Measurements from ENCODE around the gene TACR1.

DNA sequence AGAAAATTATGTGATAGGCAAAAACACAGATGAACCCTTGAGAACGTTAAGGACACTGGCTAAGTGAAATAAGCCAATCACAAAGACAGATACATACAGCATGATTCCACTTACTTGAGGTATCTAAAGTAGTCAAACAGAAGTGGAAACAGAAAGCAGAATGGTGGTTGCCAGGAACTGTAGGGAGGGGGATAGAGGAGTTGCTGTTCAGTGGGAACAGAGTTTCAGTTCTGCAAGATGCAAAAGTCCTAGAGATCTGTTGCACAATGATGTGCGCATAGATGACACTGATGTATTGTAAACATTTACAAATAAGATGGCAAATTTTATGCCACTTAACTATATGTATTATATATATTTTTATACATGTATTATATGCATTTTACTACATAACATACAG is 181.2 kb downstream of the TACR1 start:
- TF ChIP-seq CTCF (conservative IDR thresholded peaks at IDR 0.05; ENCODE audit: low read depth in 2 of 2): no peak
- no peak for TF ChIP-seq POLR2AphosphoS5 (IDR thresholded peaks at IDR 0.05; ENCODE audit: low read depth)
- TF ChIP-seq EZH2 (IDR thresholded peaks at IDR 0.05; ENCODE audit: low read depth, unreplicated experiment): no peak
- no peak for TF ChIP-seq EZH2phosphoT487 (IDR thresholded peaks at IDR 0.05; ENCODE audit: unreplicated experiment)
- TF ChIP-seq, protein P1, sequence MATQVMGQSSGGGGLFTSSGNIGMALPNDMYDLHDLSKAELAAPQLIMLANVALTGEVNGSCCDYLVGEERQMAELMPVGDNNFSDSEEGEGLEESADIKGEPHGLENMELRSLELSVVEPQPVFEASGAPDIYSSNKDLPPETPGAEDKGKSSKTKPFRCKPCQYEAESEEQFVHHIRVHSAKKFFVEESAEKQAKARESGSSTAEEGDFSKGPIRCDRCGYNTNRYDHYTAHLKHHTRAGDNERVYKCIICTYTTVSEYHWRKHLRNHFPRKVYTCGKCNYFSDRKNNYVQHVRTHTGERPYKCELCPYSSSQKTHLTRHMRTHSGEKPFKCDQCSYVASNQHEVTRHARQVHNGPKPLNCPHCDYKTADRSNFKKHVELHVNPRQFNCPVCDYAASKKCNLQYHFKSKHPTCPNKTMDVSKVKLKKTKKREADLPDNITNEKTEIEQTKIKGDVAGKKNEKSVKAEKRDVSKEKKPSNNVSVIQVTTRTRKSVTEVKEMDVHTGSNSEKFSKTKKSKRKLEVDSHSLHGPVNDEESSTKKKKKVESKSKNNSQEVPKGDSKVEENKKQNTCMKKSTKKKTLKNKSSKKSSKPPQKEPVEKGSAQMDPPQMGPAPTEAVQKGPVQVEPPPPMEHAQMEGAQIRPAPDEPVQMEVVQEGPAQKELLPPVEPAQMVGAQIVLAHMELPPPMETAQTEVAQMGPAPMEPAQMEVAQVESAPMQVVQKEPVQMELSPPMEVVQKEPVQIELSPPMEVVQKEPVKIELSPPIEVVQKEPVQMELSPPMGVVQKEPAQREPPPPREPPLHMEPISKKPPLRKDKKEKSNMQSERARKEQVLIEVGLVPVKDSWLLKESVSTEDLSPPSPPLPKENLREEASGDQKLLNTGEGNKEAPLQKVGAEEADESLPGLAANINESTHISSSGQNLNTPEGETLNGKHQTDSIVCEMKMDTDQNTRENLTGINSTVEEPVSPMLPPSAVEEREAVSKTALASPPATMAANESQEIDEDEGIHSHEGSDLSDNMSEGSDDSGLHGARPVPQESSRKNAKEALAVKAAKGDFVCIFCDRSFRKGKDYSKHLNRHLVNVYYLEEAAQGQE (IDR thresholded peaks at IDR 0.05; ENCODE audit: unreplicated experiment): no peak
- TF ChIP-seq CREB1 (CRISPR knock-in tag; IDR thresholded peaks at IDR 0.05; ENCODE audit: low read depth): no peak
- no peak for TF ChIP-seq JUNB (IDR thresholded peaks at IDR 0.05; ENCODE audit: unreplicated experiment)
- no peak for TF ChIP-seq NANOG (IDR thresholded peaks at IDR 0.05; ENCODE audit: borderline replicate concordance)
- no peak for TF ChIP-seq STAT1 (IDR thresholded peaks at IDR 0.05; ENCODE audit: unreplicated experiment)
- TF ChIP-seq, protein P2, sequence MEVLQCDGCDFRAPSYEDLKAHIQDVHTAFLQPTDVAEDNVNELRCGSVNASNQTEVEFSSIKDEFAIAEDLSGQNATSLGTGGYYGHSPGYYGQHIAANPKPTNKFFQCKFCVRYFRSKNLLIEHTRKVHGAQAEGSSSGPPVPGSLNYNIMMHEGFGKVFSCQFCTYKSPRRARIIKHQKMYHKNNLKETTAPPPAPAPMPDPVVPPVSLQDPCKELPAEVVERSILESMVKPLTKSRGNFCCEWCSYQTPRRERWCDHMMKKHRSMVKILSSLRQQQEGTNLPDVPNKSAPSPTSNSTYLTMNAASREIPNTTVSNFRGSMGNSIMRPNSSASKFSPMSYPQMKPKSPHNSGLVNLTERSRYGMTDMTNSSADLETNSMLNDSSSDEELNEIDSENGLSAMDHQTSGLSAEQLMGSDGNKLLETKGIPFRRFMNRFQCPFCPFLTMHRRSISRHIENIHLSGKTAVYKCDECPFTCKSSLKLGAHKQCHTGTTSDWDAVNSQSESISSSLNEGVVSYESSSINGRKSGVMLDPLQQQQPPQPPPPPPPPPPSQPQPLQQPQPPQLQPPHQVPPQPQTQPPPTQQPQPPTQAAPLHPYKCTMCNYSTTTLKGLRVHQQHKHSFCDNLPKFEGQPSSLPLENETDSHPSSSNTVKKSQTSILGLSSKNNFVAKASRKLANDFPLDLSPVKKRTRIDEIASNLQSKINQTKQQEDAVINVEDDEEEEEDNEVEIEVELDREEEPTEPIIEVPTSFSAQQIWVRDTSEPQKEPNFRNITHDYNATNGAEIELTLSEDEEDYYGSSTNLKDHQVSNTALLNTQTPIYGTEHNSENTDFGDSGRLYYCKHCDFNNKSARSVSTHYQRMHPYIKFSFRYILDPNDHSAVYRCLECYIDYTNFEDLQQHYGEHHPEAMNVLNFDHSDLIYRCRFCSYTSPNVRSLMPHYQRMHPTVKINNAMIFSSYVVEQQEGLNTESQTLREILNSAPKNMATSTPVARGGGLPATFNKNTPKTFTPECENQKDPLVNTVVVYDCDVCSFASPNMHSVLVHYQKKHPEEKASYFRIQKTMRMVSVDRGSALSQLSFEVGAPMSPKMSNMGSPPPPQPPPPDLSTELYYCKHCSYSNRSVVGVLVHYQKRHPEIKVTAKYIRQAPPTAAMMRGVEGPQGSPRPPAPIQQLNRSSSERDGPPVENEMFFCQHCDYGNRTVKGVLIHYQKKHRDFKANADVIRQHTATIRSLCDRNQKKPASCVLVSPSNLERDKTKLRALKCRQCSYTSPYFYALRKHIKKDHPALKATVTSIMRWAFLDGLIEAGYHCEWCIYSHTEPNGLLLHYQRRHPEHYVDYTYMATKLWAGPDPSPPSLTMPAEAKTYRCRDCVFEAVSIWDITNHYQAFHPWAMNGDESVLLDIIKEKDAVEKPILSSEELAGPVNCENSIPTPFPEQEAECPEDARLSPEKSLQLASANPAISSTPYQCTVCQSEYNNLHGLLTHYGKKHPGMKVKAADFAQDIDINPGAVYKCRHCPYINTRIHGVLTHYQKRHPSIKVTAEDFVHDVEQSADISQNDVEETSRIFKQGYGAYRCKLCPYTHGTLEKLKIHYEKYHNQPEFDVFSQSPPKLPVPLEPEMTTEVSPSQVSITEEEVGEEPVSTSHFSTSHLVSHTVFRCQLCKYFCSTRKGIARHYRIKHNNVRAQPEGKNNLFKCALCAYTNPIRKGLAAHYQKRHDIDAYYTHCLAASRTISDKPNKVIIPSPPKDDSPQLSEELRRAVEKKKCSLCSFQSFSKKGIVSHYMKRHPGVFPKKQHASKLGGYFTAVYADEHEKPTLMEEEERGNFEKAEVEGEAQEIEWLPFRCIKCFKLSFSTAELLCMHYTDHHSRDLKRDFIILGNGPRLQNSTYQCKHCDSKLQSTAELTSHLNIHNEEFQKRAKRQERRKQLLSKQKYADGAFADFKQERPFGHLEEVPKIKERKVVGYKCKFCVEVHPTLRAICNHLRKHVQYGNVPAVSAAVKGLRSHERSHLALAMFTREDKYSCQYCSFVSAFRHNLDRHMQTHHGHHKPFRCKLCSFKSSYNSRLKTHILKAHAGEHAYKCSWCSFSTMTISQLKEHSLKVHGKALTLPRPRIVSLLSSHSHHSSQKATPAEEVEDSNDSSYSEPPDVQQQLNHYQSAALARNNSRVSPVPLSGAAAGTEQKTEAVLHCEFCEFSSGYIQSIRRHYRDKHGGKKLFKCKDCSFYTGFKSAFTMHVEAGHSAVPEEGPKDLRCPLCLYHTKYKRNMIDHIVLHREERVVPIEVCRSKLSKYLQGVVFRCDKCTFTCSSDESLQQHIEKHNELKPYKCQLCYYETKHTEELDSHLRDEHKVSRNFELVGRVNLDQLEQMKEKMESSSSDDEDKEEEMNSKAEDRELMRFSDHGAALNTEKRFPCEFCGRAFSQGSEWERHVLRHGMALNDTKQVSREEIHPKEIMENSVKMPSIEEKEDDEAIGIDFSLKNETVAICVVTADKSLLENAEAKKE (CRISPR knock-in tag; IDR thresholded peaks at IDR 0.05): no peak
- no peak for TF ChIP-seq ZNF114 (CRISPR knock-in tag; IDR thresholded peaks at IDR 0.05)
- TF ChIP-seq ETS1 (IDR thresholded peaks at IDR 0.05): no peak
- TF ChIP-seq ZNF331 (CRISPR knock-in tag; IDR thresholded peaks at IDR 0.05; ENCODE audit: low read depth): no peak

Measured in GM23338 (cell line).